H9 (cell line): Measurements from ENCODE around the gene ENTPD6. TPM values are rescaled to one million over a fixed set of nuclear protein-coding genes. Genes with fewer than 3 reads are reported as not detected.

Experiments
- DNase-seq: peaks from one replicate; pipeline ENCODE4 v3.0.0-alpha.2; 2017
- H2AFZ ChIP-seq: one replicate; pipeline ENCODE4 v1.6.1; 2013; ENCODE audit warnings: mild to moderate bottlenecking, low read length, control low read depth, moderate library complexity
- H2AK5ac ChIP-seq: 2 replicates; pipeline ENCODE4 v1.6.1; 2013; ENCODE audit warnings: low read length, control low read depth, mixed read lengths; ENCODE audit not compliant: insufficient read length
- H2BK120ac ChIP-seq: one replicate; pipeline ENCODE4 v1.6.1; 2013; ENCODE audit warnings: low read depth, mild to moderate bottlenecking, low read length, control low read depth, inconsistent platforms; ENCODE audit not compliant: poor library complexity, severe bottlenecking
- H2BK12ac ChIP-seq: 2 replicates; pipeline ENCODE4 v1.6.1; 2013; ENCODE audit warnings: low read length, control low read depth, mixed read lengths, low read depth; ENCODE audit not compliant: insufficient read length
- H2BK15ac ChIP-seq: 2 replicates; pipeline ENCODE4 v1.6.1; 2013; ENCODE audit warnings: low read depth, low read length, control low read depth
- H2BK20ac ChIP-seq: one replicate; pipeline ENCODE4 v1.6.1; 2013; ENCODE audit warnings: low read depth, mild to moderate bottlenecking, low read length, control low read depth, inconsistent platforms; ENCODE audit not compliant: poor library complexity, severe bottlenecking
- H2BK5ac ChIP-seq: 2 replicates; pipeline ENCODE4 v1.6.1; 2013; ENCODE audit warnings: low read length, control low read depth, mixed read lengths; ENCODE audit not compliant: insufficient read length
- H3K14ac ChIP-seq: 2 replicates; pipeline ENCODE4 v1.6.1; 2013; ENCODE audit warnings: low read length, control low read depth; ENCODE audit not compliant: insufficient read depth
- H3K18ac ChIP-seq: 2 replicates; pipeline ENCODE4 v1.6.1; 2013; ENCODE audit warnings: low read depth, mild to moderate bottlenecking, mixed read lengths, low read length, control low read depth; ENCODE audit not compliant: insufficient read length
- H3K23ac ChIP-seq: 2 replicates; pipeline ENCODE4 v1.6.1; 2013; ENCODE audit warnings: low read length, control low read depth, mixed read lengths, low read depth; ENCODE audit not compliant: insufficient read length
- H3K23me2 ChIP-seq: 2 replicates; pipeline ENCODE4 v1.6.1; 2013; ENCODE audit warnings: low read depth, mild to moderate bottlenecking, mixed read lengths, low read length, control low read depth; ENCODE audit not compliant: insufficient read length, poor library complexity, severe bottlenecking
- H3K27ac ChIP-seq: 2 replicates; pipeline ENCODE4 v1.5.1; 2013; ENCODE audit warnings: low read length, control low read depth, mixed read lengths, low read depth; ENCODE audit not compliant: insufficient read length
- H3K27me3 ChIP-seq: 2 replicates; pipeline ENCODE4 v1.6.1; 2013; ENCODE audit warnings: low read length, control low read depth, inconsistent platforms; ENCODE audit not compliant: insufficient read depth
- H3K4ac ChIP-seq: 2 replicates; pipeline ENCODE4 v1.6.1; 2013; ENCODE audit warnings: low read depth, mild to moderate bottlenecking, control low read depth, inconsistent platforms, low read length, moderate library complexity
- H3K4me1 ChIP-seq: 2 replicates; pipeline ENCODE4 v1.6.1; 2013; ENCODE audit warnings: low read length, control low read depth, inconsistent platforms; ENCODE audit not compliant: insufficient read depth
- H3K4me2 ChIP-seq: 2 replicates; pipeline ENCODE4 v1.6.1; 2013; ENCODE audit warnings: low read length, control low read depth, mixed read lengths; ENCODE audit not compliant: insufficient read length, insufficient read depth
- H3K56ac ChIP-seq: 2 replicates; pipeline ENCODE4 v1.6.1; 2013; ENCODE audit warnings: low read depth, mild to moderate bottlenecking, mixed read lengths, low read length, control low read depth; ENCODE audit not compliant: insufficient read length
- H3K79me1 ChIP-seq: 2 replicates; pipeline ENCODE4 v1.6.1; 2013; ENCODE audit warnings: low read depth, mild to moderate bottlenecking, moderate library complexity, low read length, control low read depth, inconsistent platforms; ENCODE audit not compliant: insufficient read depth, poor library complexity, severe bottlenecking
- H3K79me2 ChIP-seq: 2 replicates; pipeline ENCODE4 v1.6.1; 2013; ENCODE audit warnings: low read length, control low read depth, inconsistent platforms; ENCODE audit not compliant: insufficient read depth
- H3K9ac ChIP-seq: 2 replicates; pipeline ENCODE4 v1.6.1; 2013; ENCODE audit warnings: low read length, control low read depth, mixed read lengths; ENCODE audit not compliant: insufficient read length; ENCODE audit errors: extremely low read depth
- H3K9me3 ChIP-seq: one replicate; pipeline ENCODE4 v1.6.1; 2013; ENCODE audit warnings: low read depth, low read length, inconsistent platforms; ENCODE audit not compliant: control insufficient read depth
- H3T11ph ChIP-seq: one replicate; pipeline ENCODE4 v1.6.1; 2013; ENCODE audit warnings: mild to moderate bottlenecking, low read length, control low read depth, inconsistent platforms
- H4K20me1 ChIP-seq: one replicate; pipeline ENCODE4 v1.6.1; 2013; ENCODE audit not compliant: control insufficient read depth, insufficient read length, insufficient read depth
- H4K5ac ChIP-seq: 2 replicates; pipeline ENCODE4 v1.6.1; 2013; ENCODE audit warnings: low read depth, mild to moderate bottlenecking, mixed read lengths, low read length, control low read depth; ENCODE audit not compliant: insufficient read length
- H4K8ac ChIP-seq: replicated peaks from 2 replicates; pipeline ENCODE4 v1.6.1; 2013; ENCODE audit warnings: low read length, control low read depth, mixed read lengths, low read depth; ENCODE audit not compliant: insufficient read length
- H4K91ac ChIP-seq: 2 replicates; pipeline ENCODE4 v1.6.1; 2013; ENCODE audit warnings: low read depth, mild to moderate bottlenecking, moderate library complexity, mixed read lengths, low read length, control low read depth; ENCODE audit not compliant: insufficient read length
- H3K27ac Mint-ChIP-seq, 3 experiments: 2 replicates in 2 of 3; 3 replicates in 1 of 3; pipeline ENCODE4 v1.8.0; 2020 to 2021; ENCODE audit warnings: mixed read lengths in 3 of 3, mild to moderate bottlenecking in 1 of 3, moderate library complexity in 1 of 3
- H3K27me3 Mint-ChIP-seq: 2 replicates; pipeline ENCODE4 v1.8.0; 2021; ENCODE audit warnings: low read depth, mild to moderate bottlenecking, moderate library complexity, mixed read lengths
- H3K36me3 Mint-ChIP-seq, 3 experiments: 2 replicates in 2 of 3; 3 replicates in 1 of 3; pipeline ENCODE4 v1.8.0; 2020 to 2021; ENCODE audit warnings: low read depth in 3 of 3, mixed read lengths in 3 of 3; ENCODE audit not compliant: insufficient read depth in 1 of 3
- H3K4me1 Mint-ChIP-seq, 2 experiments: 2 replicates each; pipeline ENCODE4 v1.8.0; 2020; ENCODE audit warnings: mixed read lengths in 2 of 2
- H3K4me3 Mint-ChIP-seq, 2 experiments: 2 replicates in 1 of 2; 3 replicates in 1 of 2; pipeline ENCODE4 v1.8.0; 2020 to 2021; ENCODE audit warnings: mild to moderate bottlenecking in 2 of 2, mixed read lengths in 2 of 2, moderate library complexity in 1 of 2
- H3K9me3 Mint-ChIP-seq, 2 experiments: 2 replicates in 1 of 2; 3 replicates in 1 of 2; pipeline ENCODE4 v1.8.0; 2020; ENCODE audit warnings: mild to moderate bottlenecking in 2 of 2, mixed read lengths in 2 of 2, moderate library complexity in 1 of 2
- CTCF ChIP-seq: fragments of 200-600 bp; sonication (generic); conservative IDR thresholded peaks from 3 replicates; pipeline ENCODE4 v1.8.0; 2021; ENCODE audit warnings: antibody characterized with exemption, mild to moderate bottlenecking
- WGBS: extraction: QIAGEN DNeasy Blood & Tissue Kit; methylation state at CpG from one replicate; pipeline ENCODE4 v1.1.7; 2013; ENCODE audit warnings: missing lambda C conversion rate, low lambda C conversion rate, mixed read lengths; ENCODE audit not compliant: insufficient read length; ENCODE audit errors: extremely low coverage; 5-methylcytosine and 5-hydroxymethylcytosine counted together
- total RNA-seq: library from RNA; stranded (reverse); gene quantifications from 2 replicates; pipeline ENCODE4 v1.2.1, GENCODE V29; 2021

Gene ENTPD6
- total RNA-seq, 1 experiment from 2014 or later: 57.4 TPM

- H3K4me1 Mint-ChIP-seq: peaks cover 20 to 24% of the 10 kb centered on the region in 2 experiments
- WGBS: no CpG with 5 or more reads among the region's 19 CpGs
- no peak overlapping the region for H4K8ac ChIP-seq
Observed at GRCh38 chr20:25239387-25240370, 44.2 kb downstream of the ENTPD6 start.

More at GRCh38 chr20:25239387-25240370, 44.2 kb downstream of the ENTPD6 start:
- no peak overlapping the region for H2BK5ac ChIP-seq
- H3K36me3 Mint-ChIP-seq: peaks cover 0 to 6% (median 0%) of the 10 kb centered on the region in 3 experiments; a peak in 1 of 7 replicates
- H3K27me3 ChIP-seq: no peaks in the 10 kb centered on the region
- H3K9me3 Mint-ChIP-seq: peaks cover 2 to 6% of the 10 kb centered on the region in 2 experiments; a peak in 3 of 5 replicates
- no peak overlapping the region; a peak in 1 of 7 replicates for H3K27ac Mint-ChIP-seq
- H3K18ac ChIP-seq: no peak overlapping the region
- no peak overlapping the region for H3T11ph ChIP-seq
- H4K91ac ChIP-seq: no peak overlapping the region
- DNase-seq: no peak
- H2BK12ac ChIP-seq: no peak overlapping the region
- no peak overlapping the region for H2BK120ac ChIP-seq
- no peaks in the 10 kb centered on the region for H4K20me1 ChIP-seq
- no peak overlapping the region for H3K23ac ChIP-seq
- H4K5ac ChIP-seq: no peak overlapping the region
- no peaks in the 10 kb centered on the region for H3K9me3 ChIP-seq
- no peak overlapping the region for H3K4me3 Mint-ChIP-seq
- no peak overlapping the region for H2BK15ac ChIP-seq
- no peak overlapping the region for H3K4me2 ChIP-seq
- H3K27ac ChIP-seq: no peak overlapping the region
- H3K4ac ChIP-seq: no peak overlapping the region
- H2BK20ac ChIP-seq: no peak overlapping the region
- no peak overlapping the region for H3K56ac ChIP-seq
- H3K14ac ChIP-seq: no peak overlapping the region
- H3K23me2 ChIP-seq: no peaks in the 10 kb centered on the region
- no peak for TF ChIP-seq CTCF
- H3K79me1 ChIP-seq: no peaks in the 10 kb centered on the region
- H3K4me1 ChIP-seq: no peaks in the 10 kb centered on the region
- no peak overlapping the region for H2AK5ac ChIP-seq
- no peak overlapping the region for H3K9ac ChIP-seq
- H3K79me2 ChIP-seq: no peaks in the 10 kb centered on the region
- H3K27me3 Mint-ChIP-seq: peaks cover 4% of the 10 kb centered on the region
- H2AFZ ChIP-seq: no peak overlapping the region
